ENCODE results near the gene PACSIN2. TPM values are rescaled to one million over a fixed set of nuclear protein-coding genes. Genes with fewer than 3 reads are reported as not detected.

The PACSIN2 gene
- total and polyA plus RNA-seq, 2 of the 13 experiments (the other 11 are each of a cell fraction or from before 2014, with no cell fraction given), result 54.1 to 68.8 TPM

GRCh38 chr22:42947211-42947990 lies 67.5 kb downstream of the PACSIN2 start (continued):
- TF ChIP-seq ZNF318 (CRISPR knock-in tag; IDR thresholded peaks at IDR 0.05) (no peak), ZNF431 (CRISPR knock-in tag; IDR thresholded peaks at IDR 0.05; ENCODE audit: borderline replicate concordance, low read depth) (no peak), ATM (IDR thresholded peaks at IDR 0.05; ENCODE audit: borderline replicate concordance) (no peak), ZNF773 (CRISPR knock-in tag; IDR thresholded peaks at IDR 0.05; ENCODE audit: borderline replicate concordance) (no peak), U2AF1 (optimal IDR thresholded peaks at IDR 0.05; ENCODE audit: low read depth, low read length) (no peak), ZNF574 (CRISPR knock-in tag; IDR thresholded peaks at IDR 0.05) (no peak), ZNF776 (CRISPR knock-in tag; IDR thresholded peaks at IDR 0.05) (no peak), JDP2 (CRISPR knock-in tag; IDR thresholded peaks at IDR 0.05; ENCODE audit: borderline replicate concordance) (no peak), ZNF570 (CRISPR knock-in tag; IDR thresholded peaks at IDR 0.05; ENCODE audit: borderline replicate concordance) (no peak), ZFX (CRISPR knock-in tag; IDR thresholded peaks at IDR 0.05; ENCODE audit: low read depth) (peak; percentile 55; the same call in 1 of the 2 replicates), STAT5B (CRISPR knock-in tag; IDR thresholded peaks at IDR 0.05) (no peak), ZNF83 (CRISPR knock-in tag; IDR thresholded peaks at IDR 0.05; ENCODE audit: borderline replicate concordance) (no peak), CREBL2 (CRISPR knock-in tag; IDR thresholded peaks at IDR 0.05; ENCODE audit: borderline replicate concordance) (no peak), NBN (conservative IDR thresholded peaks at IDR 0.05) (no peak), SRY (CRISPR knock-in tag; IDR thresholded peaks at IDR 0.05) (no peak), RFXAP (CRISPR knock-in tag; IDR thresholded peaks at IDR 0.05; ENCODE audit: borderline replicate concordance) (no peak), ZNF512 (CRISPR knock-in tag; IDR thresholded peaks at IDR 0.05) (no peak)
